K562 (cell line): ENCODE results near the gene SPOUT1. TPM values are rescaled to one million over a fixed set of nuclear protein-coding genes. Genes with fewer than 3 reads are reported as not detected.

Experiments used
- BACH1 ChIP-seq: fragments of 200-800 bp; sonication (Bioruptor generic); IDR thresholded peaks from 2 replicates; pipeline ENCODE4 v1.6.1; 2016; ENCODE audit warnings: missing genetic modification characterization, missing compliant biosample characterization
- E2F8 ChIP-seq: fragments of 450-650 bp; IDR thresholded peaks from 2 replicates; pipeline ENCODE4 v1.7.1; 2018; ENCODE audit warnings: mild to moderate bottlenecking, low read depth; ENCODE audit not compliant: partially characterized antibody
- IRF9 ChIP-seq: fragments of 450-650 bp; IDR thresholded peaks from 2 replicates; pipeline ENCODE4 v1.6.1; 2016; ENCODE audit warnings: missing biosample characterization, missing genetic modification characterization
- KLF16 ChIP-seq: IDR thresholded peaks from 2 replicates; pipeline ENCODE4 v1.6.1; 2016; ENCODE audit warnings: antibody characterized with exemption
- ZNF395 ChIP-seq: fragments of 200-800 bp; sonication (Bioruptor generic); IDR thresholded peaks from 2 replicates; pipeline ENCODE4 v1.6.1; 2017; ENCODE audit warnings: missing genetic modification characterization, missing compliant biosample characterization
- polyA plus RNA-seq, 8 experiments: library from polyadenylated mRNA; depleted of rRNA in 4 of 8; stranded (reverse) in 5 of 8; unstranded in 3 of 8; fragments of >200 nt; fragmentation: Nextera tagmentation in 2 of 8; fragmentation: Illumina TruSeq in 1 of 8; extraction: Ambion mirVana in 2 of 8; extraction: Trizol in 1 of 8; gene quantifications; 2 replicates each; pipeline versions ENCODE4 v1.2.1 to v1.2.3, GENCODE V29; 2011 to 2014; ENCODE audit warnings: inconsistent platforms in 1 of 8, missing spikeins in 1 of 8
- total RNA-seq, 7 experiments: library from RNA; depleted of rRNA in 6 of 7; stranded (reverse); fragments of >200 nt in 6 of 7; fragmentation: Illumina TruSeq in 2 of 7; extraction: Trizol in 2 of 7; gene quantifications; 2 replicates each; pipeline versions ENCODE4 v1.2.1 to v1.2.3, GENCODE V29; 2011 to 2021; ENCODE audit warnings: low replicate concordance in 1 of 7

Gene SPOUT1
- total and polyA plus RNA-seq, 9 of the 15 experiments (the other 6 are each of a cell fraction or from before 2014, with no cell fraction given) = 10.6 to 121 (median 37.4) TPM

GRCh38 chr9:128829477-128830251 is at the start of gene SPOUT1 (continued):
- TF ChIP-seq E2F8 (peak; percentile 18), BACH1 (no peak), IRF9 (tag) (no peak), KLF16 (no peak), ZNF395 (CRISPR knock-in tag) (no peak)
